Fibroblast of peridontal ligament (primary cell): ENCODE data around the gene SLC6A7.
"Not testable (repeated sequence)": the region's sequence is repeated elsewhere in the genome, so short reads cannot be mapped to it uniquely, and the experiment has no call there.

ENCODE experiments used
- DNase-seq: peaks from one replicate; pipeline ENCODE4 v3.0.0-alpha.2; 2010; ENCODE audit errors: extremely low read depth

Gene SLC6A7

DNA sequence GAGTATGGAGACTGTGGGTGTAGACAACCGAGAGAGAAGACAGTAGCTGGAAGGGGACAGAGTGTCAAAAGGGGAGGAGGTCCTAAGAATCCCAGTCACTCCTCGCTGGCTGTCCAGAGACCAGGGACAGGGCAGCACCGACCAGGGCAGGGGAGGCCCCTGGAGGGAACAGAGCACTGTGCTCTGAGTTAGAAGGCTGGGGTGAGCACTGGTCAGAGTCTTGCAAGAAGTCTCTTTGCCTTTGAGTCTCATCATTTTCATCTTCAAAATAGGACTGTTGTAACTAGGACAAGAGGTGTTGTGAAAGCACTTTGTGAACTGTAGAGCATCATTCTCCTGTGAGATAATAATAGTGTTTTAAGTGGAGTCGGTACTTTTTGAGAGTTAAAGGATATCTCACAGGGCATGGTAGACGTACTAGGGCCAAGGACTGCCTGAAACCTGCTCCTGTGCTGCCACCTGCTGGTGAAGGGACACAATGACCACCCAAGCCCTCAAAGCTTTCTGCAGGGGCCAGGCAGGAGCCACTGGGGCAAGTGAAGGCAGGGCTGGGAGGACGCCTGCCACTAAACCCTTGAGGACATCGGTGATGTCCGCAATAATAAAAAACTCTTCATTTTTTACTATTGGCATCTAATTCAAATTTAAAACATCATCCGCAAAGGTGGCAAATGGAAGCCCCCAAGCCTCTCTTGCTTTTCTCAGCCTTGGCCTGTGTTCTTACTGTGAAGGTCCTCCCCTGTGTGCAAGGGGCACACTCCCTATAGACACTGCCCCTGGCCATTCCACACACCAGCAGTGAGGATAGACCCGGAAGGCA, 28.2 kb downstream of the SLC6A7 start:
- peak; percentile 90 for DNase-seq

DNA sequence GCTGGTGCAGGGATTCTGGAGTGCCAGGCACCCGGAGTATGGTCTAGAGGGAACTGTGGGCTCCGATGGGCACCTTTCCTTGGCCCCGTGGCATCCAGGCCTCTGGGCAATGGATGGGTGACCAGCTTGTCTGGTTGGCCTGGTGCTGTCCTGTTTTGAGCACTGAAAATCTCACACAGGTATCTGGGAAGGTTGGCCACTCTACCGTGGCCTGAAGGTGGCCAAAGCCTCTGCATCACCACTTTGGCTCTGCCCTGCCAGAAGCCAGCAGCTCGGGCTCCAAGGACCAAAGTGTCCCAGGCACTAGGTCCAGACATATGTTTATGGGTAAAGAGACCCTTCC, 28.8 kb downstream of the SLC6A7 start:
- no peak for DNase-seq

DNA sequence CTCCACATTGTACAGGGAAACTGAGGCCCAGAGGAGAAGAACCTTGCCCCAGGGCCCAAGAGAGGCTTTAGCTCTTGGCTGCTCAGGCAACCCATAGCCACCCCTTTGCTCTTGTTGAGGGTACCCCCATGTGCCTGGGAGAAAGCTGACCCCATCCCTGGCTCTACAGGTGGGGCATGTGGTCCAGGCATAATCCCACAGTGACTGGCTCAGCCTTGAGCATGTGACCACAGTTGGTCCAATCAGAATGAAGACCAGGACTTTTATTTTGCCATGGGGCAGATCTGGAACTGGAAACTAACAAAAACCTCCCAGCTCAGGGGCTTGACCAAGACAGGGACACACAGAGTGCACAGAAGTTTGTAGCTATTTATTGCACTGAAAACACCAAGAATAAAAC, 29.3 kb downstream of the SLC6A7 start:
- peak; percentile 12 for DNase-seq

DNA sequence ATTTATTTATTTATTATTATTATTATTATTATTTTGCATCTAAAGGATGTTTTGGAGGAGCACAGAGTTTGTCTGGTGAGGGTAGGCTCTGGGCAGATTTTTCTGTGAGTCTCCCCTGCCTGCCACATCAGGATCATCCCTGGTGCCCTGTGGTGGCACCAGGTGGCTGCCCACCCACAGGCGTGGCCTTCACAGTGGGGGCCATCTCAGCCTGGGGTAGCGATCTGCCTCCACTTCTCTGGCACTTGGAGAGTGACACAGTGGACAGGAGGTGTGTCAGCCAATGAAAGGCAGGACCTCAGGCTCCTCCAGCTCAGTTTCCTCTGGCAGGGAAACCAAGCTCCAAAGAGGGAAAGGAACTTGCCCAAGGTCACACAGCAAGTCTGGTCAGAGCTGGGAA, 30.0 kb downstream of the SLC6A7 start:
- no peak for DNase-seq

DNA sequence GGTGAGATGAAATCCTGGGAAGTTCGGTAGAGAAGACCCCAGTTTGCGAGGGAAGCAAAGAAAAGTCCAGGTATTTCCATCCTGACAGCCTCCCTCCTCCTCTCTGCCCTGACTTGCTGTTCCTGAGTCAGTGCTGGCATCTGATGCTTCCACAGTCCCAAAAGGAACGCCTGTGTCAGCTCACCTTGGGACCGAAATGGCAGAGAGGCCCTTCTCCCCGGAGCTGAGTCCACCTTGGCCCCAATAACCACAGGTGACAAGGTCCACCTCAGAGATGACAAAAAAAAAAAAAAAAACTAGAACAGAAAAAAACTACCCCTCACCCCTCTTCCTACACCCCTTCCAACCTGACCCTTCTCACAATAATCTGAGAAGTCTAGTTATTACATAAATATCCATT, 31.6 kb downstream of the SLC6A7 start:
- no peak for DNase-seq

DNA sequence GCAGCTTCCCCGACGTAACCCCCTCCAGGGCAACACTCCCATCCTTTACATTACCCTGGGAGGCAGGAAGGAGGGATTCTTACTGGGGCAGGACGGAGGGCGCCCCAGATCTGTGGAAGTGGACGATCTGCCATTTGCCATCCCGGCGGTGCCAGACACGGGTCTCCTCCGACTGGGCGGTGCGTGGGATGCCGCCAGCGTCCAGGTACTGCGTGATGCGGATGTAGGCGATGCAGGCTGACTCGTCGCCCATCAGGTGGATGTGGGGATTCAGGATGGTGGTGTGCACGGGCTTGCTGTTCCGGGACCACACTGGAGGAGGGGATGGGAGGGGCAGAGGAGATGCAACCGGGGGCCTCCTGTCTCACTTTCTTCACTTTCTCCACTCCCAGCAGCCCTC, 33.0 kb downstream of the SLC6A7 start:
- no peak for DNase-seq

DNA sequence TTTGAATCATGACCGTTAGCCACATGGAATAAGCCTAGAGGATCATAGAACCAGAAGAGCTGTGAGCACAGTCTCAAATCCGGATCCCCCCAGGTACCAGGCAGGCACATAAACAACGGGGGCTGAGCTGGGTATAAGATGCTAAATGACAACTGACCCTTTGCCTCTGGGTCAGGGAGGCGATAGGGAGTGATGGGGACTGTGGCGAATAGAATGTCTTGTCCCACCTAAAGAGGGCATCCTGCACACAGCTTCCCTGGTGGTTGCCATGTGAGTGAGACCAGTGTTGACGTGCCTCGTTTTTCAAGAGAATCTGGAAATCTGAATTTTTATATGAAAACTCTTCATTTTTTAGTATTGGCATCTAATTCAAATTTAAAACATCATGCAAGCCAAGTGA, 33.6 kb downstream of the SLC6A7 start:
- DNase-seq, result no peak

DNA sequence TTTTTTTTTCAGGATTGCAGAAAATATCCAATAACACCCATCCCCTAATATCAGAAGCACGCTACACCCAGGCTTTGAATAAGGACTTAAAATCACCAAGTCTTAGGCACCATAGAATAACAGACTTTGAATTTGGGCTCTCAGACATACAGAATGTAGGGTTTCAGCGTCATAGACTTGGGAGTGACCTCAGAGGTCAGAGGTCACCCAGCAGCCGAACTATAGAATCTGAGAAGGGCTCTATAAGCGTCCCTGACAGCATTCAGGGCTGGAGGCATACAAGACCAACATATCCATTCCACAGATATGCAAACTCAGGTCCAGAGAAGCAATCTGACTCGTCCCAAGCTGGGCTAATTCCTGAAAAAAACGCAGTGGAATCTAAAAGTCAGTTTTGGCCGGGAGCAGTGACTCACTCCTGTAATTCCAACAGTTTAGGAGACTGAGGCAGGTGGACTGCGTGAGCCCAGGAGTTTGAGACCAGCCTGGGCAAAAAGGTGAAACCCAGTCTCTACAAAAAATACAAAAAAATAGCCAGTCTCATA, 34.7 kb downstream of the SLC6A7 start:
- DNase-seq, result peak; percentile 39

DNA sequence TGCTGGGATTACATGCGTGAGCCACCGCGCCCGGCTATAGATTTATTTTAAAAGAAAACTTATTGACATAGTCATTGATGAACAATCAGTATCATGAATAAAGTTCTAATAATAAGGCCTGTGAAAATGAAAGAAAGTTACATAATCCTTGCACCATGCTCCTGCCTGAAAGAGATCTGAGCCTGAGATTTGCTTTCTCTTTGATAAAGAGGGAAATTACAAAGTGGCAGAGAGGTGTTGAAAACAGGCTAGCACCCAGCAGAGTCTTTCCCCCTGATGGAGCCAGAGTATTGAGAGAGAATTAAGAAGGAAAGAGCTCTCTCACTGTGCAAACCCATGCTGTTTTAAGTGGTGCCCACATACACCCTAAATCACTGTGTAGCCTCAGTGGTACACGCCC, 37.2 kb downstream of the SLC6A7 start:
- peak; percentile 10 for DNase-seq

DNA sequence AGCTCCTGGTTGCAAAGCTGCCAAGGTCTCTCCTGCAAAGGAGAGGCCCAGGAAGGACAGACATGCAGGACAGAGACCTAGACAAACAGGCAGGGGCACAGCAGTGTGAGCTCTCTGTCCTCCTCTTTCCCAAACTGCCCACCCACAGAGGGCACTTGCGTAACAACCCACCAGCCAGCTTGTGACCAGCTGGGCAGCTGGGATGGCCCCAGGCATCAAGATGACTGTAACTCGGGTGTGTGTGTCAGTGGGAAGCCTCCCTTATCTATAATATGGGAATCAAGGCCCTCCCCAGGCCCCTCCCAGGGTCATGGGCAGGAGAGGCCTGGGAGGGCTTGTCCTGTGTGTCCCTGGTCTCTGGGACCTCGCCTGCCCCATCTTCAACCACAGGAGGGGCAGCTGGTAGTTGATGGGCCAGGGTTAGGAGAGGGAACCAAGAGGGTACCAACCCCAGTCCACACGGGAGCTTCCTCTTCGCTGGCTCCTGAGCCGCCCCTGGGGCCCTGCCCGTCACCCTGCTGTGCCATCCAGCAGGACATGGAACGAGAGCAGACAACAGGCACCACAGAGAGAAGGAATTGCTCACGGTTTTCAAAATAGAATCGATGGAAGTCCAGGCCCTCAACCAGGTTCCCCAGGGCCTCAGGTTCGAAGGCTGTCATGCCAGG, 37.9 kb downstream of the SLC6A7 start:
- peak; percentile 43 for DNase-seq

DNA sequence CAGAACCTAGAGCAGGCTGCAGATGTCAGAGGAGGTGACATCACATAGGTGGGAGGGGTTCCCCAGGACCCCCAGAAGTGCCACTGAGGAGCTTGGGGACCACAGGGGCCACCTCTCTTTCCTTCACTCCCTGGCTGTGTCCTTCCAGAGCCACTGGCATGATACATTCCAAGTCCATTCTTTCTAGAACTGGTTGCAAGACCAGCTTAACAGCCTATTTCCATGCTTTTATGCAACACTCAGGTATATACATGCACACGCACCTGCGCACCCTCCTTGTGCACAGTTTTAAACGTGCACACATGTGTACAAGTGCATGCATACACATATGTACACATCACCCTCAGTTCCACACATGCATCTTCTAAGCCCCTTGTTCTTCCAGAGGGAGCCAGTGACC, 39.7 kb downstream of the SLC6A7 start:
- DNase-seq, result no peak

DNA sequence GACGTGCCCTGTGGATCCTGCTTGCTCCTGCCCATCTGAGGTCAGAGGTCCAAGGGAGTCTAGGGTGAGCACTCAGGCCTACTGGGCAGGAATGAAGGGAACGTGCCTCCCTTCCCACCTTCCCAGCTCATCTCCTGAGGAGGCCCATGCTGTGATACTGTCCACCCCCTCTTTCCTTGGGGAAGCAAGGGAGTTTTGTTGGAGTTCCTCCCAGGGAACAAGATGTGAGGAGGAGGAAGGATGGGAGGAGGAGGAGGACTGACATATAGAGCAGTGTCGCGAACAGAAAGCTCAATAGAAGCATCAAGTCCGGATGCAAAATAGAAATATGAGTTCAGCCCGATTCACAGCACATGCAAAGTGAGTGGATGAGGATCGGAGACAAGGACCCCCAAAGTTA, 41.0 kb downstream of the SLC6A7 start:
- no peak for DNase-seq

DNA sequence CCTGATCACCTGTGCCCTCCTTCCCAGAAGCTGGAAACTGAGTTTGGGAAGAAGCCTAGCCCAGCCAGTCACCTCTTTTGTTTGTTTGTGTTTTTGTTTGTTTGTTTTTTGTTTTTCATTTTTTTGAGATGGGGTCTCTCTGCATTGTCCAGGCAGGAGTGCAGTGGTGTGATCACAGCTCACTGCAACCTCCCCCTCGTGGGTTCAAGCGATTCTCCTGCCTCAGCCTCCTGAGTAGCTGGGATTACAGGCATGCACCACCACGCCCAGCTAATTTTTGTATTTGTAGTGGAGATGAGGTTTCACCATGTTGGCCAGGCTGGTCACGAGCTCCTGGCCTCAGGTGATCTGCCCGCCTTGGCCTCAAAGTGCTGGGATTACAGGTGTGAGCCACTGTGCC, 43.8 kb downstream of the SLC6A7 start:
- not testable (repeated sequence) for DNase-seq

DNA sequence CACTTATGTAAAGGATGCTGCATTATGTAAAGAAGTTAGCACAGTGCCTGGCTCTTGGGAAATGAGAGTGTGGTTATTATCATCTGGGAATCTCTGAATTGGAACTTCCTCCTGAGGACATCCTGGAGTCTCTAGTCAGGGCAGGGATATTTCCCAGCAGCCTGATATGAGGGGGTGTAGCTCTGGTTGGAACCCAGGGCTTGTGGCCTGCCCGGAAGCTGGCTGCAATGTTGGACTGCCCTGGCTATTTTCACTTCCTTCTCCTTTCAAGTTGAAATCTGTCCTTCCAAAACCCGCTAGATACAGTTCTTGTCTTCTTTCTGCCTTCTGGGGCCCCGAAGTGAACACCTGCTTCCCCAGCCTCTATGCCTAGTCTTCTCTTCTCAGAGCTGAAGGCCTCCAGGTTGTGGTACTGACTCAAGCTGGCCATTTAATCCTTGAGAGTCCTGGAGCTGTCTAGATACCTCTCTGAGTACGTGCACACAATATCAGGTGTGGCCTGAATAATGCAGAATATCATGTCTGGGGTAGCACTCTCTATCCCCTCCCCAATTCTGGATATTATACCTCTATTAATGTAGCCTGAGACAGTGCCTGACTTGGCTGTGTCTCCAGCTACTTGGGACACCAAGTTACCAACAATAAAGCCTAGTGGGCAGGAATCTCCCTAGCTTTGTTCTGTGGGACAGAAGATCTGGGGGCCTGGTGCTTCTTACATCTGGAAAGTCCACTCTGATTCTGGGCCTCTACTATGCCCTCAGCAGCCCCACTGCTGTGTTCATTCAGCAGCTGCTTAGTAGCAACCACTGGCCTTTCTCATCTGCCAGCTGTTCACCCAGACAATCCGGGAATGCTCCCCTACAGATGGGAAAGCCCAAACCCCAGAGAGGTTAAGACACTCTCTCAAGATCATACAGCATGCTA, 45.0 kb downstream of the SLC6A7 start:
- no peak for DNase-seq

DNA sequence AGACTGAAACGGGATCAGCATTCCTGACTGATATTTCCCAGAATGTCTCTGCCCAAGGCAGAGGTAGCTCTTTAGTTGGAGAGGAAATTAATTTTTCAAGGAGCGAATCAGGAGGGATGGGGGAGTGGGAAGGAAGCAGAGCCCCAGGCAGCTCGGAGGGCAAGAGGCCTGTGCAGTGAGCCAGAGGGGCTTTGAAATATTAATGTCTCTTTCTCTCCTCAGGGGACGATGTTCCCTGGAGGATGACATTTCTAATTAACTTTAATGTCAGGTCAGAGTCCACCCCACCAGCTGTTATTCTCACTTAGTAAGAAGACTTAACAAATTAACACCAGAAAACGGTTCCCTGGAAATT, 45.6 kb downstream of the SLC6A7 start:
- DNase-seq, result no peak

DNA sequence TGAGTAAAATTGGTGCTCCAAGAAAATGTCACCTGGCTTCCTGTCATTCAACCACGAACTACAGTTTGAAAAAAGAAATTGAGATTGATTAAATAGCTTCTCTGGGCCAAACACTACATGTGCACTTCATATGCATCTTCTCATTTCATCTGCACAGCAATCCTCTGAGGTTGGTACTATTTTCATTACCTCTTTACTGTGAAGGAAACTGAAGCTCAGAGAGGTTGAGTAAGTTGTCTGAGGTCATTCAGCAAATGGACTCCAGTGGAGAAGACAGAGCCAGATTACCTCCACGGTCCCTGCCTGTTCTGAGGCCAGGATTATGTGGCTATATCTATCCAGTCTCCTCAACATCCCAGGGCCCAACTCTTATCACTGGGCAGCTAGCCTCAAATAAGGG, 46.5 kb downstream of the SLC6A7 start:
- DNase-seq, result no peak

DNA sequence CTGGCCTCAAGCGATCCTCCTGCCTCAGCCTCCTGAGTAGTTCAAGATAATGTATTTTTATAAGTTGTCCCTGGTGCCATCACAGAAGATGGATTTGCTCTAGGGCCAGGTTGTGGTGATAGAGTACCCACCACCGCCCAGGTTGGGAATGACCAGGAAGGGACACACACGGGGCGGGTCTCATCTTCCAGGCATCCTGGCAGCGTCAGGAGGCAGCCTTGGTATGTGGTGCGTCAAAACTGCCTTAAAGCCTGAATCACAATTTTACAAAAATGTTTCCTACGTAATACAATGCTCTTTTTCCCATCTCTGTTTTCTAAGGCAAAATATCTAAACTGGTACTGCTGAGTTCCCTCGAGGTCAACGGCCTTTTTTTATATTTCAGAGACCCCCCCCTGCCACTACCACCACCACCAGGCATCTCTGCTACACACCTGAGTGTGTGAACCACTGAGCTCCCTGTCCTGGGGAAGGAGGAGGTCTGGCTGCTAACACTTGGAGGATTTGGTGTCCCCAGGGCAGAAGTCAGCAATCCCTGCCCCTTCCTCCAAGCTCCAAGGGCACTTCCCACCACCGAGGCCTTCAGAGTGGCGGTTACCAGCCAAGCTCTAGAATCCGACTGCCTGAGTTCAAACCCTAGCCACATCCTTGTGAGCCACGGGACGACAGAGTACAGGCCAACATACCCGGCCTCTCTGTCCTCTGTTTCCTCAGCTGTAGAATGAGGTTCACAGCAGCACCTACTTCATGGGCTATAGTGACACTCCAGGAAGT, 47.3 kb downstream of the SLC6A7 start:
- no peak for DNase-seq

DNA sequence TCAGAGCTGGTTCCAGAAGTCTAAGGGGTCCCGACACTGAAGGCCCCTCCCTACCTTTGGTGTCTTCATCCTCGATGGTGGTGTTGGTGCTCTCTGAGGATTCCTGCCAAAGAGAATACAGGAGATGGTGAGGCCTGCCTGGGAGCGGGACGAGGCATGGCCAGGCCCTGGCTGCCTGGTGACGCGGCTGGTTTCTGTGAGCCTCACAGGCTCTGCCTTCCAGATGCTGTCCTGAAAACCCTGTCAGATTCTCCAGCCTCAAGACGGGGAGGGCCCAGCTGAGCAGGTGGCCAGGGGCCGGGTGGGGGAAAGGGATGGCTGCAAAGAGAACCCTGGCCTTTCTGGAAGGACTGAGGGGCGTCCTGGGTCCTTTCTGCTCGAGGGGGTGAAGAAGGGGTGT, 48.8 kb downstream of the SLC6A7 start:
- no peak for DNase-seq

DNA sequence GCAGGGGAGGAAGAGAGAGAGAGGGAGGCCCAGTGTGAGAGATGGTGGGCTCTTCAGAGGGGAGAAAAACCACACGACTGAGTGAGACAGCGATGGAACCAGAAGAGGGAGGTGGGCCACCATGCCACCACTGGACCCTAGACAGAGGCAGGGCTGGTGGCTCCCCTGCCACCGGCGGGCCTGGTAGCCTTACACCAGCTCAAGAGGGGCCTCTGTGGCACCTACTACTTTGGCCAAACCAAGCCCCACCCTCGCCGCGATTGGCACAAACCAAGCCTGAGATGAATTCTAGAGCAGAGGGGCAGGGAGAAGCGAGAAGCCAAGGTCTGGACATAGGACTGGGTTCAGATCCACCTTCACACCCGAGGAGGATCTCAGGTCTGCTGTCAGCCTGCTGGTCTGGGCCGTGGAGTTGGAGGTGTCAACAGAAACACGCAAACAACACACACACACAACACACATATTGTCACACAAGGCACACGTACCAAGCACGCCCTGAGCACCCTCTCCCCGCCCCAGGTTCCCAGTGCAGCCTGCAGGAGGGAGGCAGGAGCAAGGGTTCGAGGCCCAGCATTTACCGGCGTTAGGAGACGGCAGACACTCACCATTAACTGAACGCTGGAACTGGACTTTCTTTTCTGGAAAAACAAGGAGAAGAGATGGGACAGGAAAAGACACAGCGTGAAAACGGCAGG, 49.4 kb downstream of the SLC6A7 start:
- DNase-seq, result no peak

DNA sequence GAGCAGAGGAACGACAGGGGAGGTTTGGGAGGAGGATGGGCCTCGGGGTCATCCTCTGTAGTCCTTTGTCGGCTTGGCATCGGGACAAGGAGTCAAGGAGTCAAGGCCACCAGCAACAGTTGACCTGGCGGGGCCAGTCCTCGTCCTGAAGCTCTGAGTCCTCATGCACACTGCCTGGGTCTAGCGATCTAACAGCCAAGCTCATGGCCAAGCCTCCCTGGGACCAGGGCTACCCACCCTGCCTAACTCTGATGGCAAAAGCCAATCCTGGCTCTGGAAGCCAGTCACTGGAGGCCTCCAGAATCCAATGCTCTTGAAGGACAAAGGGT, 49.9 kb downstream of the SLC6A7 start:
- DNase-seq, result no peak
